K562 (cell line): Measurements from ENCODE around the gene MCAT. TPM values are rescaled to one million over a fixed set of nuclear protein-coding genes. Genes with fewer than 3 reads are reported as not detected.
"Not testable (repeated sequence)": the region's sequence is repeated elsewhere in the genome, so short reads cannot be mapped to it uniquely, and the experiment has no call there.

Source experiments
- BHLHE40 ChIP-seq: IDR thresholded peaks from 2 replicates; pipeline ENCODE4 v1.6.1; 2011; ENCODE audit warnings: low read length, improper control_type of control experiment
- C11orf30 ChIP-seq: fragments of 450-650 bp; IDR thresholded peaks from 2 replicates; pipeline ENCODE4 v1.6.1; 2016; ENCODE audit warnings: low read depth, mild to moderate bottlenecking
- CBFA2T2 ChIP-seq: fragments of 450-650 bp; conservative IDR thresholded peaks from 2 replicates; pipeline ENCODE4 v1.6.1; 2017; ENCODE audit warnings: mild to moderate bottlenecking
- L3MBTL2 ChIP-seq: fragments of 450-650 bp; IDR thresholded peaks from 2 replicates; pipeline ENCODE4 v1.6.1; 2016; ENCODE audit warnings: mild to moderate bottlenecking, moderate library complexity
- LEF1 ChIP-seq: fragments of 450-650 bp; IDR thresholded peaks from 2 replicates; pipeline ENCODE4 v1.6.1; 2016; ENCODE audit warnings: mild to moderate bottlenecking
- MYC ChIP-seq, 2 experiments: fragments of 250-450 bp in 1 of 2; sonication (Bioruptor Pico) in 1 of 2; IDR thresholded peaks; 2 replicates each; pipeline versions ENCODE4 v1.5.1 to v1.6.1; 2012 to 2021; ENCODE audit warnings: low read depth in 2 of 2, borderline replicate concordance in 1 of 2, improper control_type of control experiment in 1 of 2, low read length in 1 of 2, mild to moderate bottlenecking in 1 of 2, moderate library complexity in 1 of 2
- SMARCE1 ChIP-seq: fragments of 450-650 bp; IDR thresholded peaks from 2 replicates; pipeline ENCODE4 v1.7.1; 2016; ENCODE audit warnings: mild to moderate bottlenecking
- polyA plus RNA-seq, 8 experiments: library from polyadenylated mRNA; depleted of rRNA in 4 of 8; stranded (reverse) in 5 of 8; unstranded in 3 of 8; fragments of >200 nt; fragmentation: Nextera tagmentation in 2 of 8; fragmentation: Illumina TruSeq in 1 of 8; extraction: Ambion mirVana in 2 of 8; extraction: Trizol in 1 of 8; gene quantifications; 2 replicates each; pipeline versions ENCODE4 v1.2.1 to v1.2.3, GENCODE V29; 2011 to 2014; ENCODE audit warnings: inconsistent platforms in 1 of 8, missing spikeins in 1 of 8
- total RNA-seq, 7 experiments: library from RNA; depleted of rRNA in 6 of 7; stranded (reverse); fragments of >200 nt in 6 of 7; fragmentation: Illumina TruSeq in 2 of 7; extraction: Trizol in 2 of 7; gene quantifications; 2 replicates each; pipeline versions ENCODE4 v1.2.1 to v1.2.3, GENCODE V29; 2011 to 2021; ENCODE audit warnings: low replicate concordance in 1 of 7
- TF ChIP-seq, protein P1 (sequence below): fragments of 200-800 bp; sonication (Bioruptor generic); IDR thresholded peaks from 2 replicates; pipeline ENCODE4 v1.6.1; 2017; ENCODE audit warnings: missing genetic modification characterization, missing compliant biosample characterization
- TF ChIP-seq, protein P2 (sequence below), 2 experiments: fragments of 200-800 bp in 1 of 2; sonication (Bioruptor generic) in 1 of 2; sonication (generic) in 1 of 2; formaldehyde crosslinking in 1 of 2; IDR thresholded peaks in 1 of 2; conservative IDR thresholded peaks in 1 of 2; 2 replicates each; pipeline versions ENCODE4 v1.5.0 to v1.6.1; 2016 to 2020; ENCODE audit warnings: missing compliant biosample characterization in 1 of 2, missing genetic modification characterization in 1 of 2, missing genetic modification reagents in 1 of 2
- TF ChIP-seq, protein P3 (sequence below): fragments of 450-650 bp; IDR thresholded peaks from 2 replicates; pipeline ENCODE4 v1.6.1; 2017; ENCODE audit warnings: antibody characterized with exemption, mild to moderate bottlenecking
- TF ChIP-seq, protein P4 (sequence below), 2 experiments: fragments of 450-650 bp; conservative IDR thresholded peaks; 2 replicates each; pipeline ENCODE4 v1.6.1; 2017; ENCODE audit warnings: mild to moderate bottlenecking in 2 of 2, moderate library complexity in 2 of 2

The MCAT gene
- total and polyA plus RNA-seq, 9 of the 15 experiments (the other 6 are each of a cell fraction or from before 2014, with no cell fraction given): 3.3 to 27.8 (median 13.9) TPM

DNA sequence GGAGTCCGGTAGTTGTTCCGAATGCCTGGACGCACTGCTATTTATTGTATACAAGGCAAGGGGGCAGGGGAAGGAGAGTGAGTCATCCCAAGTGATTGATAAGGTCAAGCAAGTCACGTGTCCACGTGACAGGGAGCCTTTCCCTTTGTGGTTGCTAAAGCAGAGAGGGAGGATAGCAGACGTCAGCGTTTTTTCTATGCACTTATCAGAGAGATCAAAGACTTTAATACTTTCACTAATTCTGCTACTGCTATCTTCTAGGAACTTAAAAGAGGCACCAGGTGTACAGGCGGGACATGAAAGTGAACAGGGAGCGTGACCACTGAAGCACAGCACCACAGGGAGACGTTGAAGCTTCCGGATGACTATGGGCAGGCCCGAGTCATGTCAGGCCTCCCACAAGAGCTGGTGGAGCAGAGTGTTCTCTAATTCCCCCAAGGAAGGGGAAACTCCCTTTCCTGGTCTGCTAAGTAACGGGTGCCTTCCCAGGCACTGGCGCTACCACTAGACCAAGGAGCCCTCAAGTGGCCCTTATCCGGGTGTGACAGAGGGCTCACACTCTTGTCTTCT, 39.1 kb downstream of the MCAT start (continued):
- TF ChIP-seq, protein P1, sequence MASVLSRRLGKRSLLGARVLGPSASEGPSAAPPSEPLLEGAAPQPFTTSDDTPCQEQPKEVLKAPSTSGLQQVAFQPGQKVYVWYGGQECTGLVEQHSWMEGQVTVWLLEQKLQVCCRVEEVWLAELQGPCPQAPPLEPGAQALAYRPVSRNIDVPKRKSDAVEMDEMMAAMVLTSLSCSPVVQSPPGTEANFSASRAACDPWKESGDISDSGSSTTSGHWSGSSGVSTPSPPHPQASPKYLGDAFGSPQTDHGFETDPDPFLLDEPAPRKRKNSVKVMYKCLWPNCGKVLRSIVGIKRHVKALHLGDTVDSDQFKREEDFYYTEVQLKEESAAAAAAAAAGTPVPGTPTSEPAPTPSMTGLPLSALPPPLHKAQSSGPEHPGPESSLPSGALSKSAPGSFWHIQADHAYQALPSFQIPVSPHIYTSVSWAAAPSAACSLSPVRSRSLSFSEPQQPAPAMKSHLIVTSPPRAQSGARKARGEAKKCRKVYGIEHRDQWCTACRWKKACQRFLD: peak; percentile 50; the same call in 1 of the 2 replicates
- TF ChIP-seq, protein P2, sequence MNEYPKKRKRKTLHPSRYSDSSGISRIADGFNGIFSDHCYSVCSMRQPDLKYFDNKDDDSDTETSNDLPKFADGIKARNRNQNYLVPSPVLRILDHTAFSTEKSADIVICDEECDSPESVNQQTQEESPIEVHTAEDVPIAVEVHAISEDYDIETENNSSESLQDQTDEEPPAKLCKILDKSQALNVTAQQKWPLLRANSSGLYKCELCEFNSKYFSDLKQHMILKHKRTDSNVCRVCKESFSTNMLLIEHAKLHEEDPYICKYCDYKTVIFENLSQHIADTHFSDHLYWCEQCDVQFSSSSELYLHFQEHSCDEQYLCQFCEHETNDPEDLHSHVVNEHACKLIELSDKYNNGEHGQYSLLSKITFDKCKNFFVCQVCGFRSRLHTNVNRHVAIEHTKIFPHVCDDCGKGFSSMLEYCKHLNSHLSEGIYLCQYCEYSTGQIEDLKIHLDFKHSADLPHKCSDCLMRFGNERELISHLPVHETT (CRISPR knock-in tag; conservative IDR thresholded peaks at IDR 0.05 in 1 of 2, IDR thresholded peaks at IDR 0.05 in 1 of 2): peak in 1 of 2 experiments; percentile 45; a peak in 1 of 4 replicates
- TF ChIP-seq L3MBTL2: 0 out of 2 replicates have a peak, but pooled peaks have one; percentile 56
- TF ChIP-seq C11orf30: peak; percentile 94
- TF ChIP-seq, protein P3, sequence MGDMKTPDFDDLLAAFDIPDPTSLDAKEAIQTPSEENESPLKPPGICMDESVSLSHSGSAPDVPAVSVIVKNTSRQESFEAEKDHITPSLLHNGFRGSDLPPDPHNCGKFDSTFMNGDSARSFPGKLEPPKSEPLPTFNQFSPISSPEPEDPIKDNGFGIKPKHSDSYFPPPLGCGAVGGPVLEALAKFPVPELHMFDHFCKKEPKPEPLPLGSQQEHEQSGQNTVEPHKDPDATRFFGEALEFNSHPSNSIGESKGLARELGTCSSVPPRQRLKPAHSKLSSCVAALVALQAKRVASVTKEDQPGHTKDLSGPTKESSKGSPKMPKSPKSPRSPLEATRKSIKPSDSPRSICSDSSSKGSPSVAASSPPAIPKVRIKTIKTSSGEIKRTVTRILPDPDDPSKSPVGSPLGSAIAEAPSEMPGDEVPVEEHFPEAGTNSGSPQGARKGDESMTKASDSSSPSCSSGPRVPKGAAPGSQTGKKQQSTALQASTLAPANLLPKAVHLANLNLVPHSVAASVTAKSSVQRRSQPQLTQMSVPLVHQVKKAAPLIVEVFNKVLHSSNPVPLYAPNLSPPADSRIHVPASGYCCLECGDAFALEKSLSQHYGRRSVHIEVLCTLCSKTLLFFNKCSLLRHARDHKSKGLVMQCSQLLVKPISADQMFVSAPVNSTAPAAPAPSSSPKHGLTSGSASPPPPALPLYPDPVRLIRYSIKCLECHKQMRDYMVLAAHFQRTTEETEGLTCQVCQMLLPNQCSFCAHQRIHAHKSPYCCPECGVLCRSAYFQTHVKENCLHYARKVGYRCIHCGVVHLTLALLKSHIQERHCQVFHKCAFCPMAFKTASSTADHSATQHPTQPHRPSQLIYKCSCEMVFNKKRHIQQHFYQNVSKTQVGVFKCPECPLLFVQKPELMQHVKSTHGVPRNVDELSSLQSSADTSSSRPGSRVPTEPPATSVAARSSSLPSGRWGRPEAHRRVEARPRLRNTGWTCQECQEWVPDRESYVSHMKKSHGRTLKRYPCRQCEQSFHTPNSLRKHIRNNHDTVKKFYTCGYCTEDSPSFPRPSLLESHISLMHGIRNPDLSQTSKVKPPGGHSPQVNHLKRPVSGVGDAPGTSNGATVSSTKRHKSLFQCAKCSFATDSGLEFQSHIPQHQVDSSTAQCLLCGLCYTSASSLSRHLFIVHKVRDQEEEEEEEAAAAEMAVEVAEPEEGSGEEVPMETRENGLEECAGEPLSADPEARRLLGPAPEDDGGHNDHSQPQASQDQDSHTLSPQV: peak; percentile 69
- TF ChIP-seq LEF1: peak; percentile 82
- 0 out of 2 replicates have a peak, but pooled peaks have one; percentile 43 for TF ChIP-seq MYC (IDR thresholded peaks at IDR 0.05; ENCODE audit: low read depth, low read length)
- not testable (repeated sequence) for TF ChIP-seq MYC (CRISPR knock-in tag; IDR thresholded peaks at IDR 0.05; ENCODE audit: borderline replicate concordance, low read depth)
- peak; percentile 98 for TF ChIP-seq BHLHE40
- peak; percentile 54; the same call in 1 of the 2 replicates for TF ChIP-seq SMARCE1
- TF ChIP-seq CBFA2T2: peak; percentile 52; the same call in 1 of the 2 replicates
- TF ChIP-seq, protein P4, sequence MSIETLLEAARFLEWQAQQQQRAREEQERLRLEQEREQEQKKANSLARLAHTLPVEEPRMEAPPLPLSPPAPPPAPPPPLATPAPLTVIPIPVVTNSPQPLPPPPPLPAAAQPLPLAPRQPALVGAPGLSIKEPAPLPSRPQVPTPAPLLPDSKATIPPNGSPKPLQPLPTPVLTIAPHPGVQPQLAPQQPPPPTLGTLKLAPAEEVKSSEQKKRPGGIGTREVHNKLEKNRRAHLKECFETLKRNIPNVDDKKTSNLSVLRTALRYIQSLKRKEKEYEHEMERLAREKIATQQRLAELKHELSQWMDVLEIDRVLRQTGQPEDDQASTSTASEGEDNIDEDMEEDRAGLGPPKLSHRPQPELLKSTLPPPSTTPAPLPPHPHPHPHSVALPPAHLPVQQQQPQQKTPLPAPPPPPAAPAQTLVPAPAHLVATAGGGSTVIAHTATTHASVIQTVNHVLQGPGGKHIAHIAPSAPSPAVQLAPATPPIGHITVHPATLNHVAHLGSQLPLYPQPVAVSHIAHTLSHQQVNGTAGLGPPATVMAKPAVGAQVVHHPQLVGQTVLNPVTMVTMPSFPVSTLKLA (conservative IDR thresholded peaks at IDR 0.05): peak; percentile 63 to 76
